ENCODE data around the gene SLC8B1. TPM values are rescaled to one million over a fixed set of nuclear protein-coding genes. Genes with fewer than 3 reads are reported as not detected.

SLC8B1 gene
- total RNA-seq, 1 donor from 2014 or later: 19.1 TPM

DNA sequence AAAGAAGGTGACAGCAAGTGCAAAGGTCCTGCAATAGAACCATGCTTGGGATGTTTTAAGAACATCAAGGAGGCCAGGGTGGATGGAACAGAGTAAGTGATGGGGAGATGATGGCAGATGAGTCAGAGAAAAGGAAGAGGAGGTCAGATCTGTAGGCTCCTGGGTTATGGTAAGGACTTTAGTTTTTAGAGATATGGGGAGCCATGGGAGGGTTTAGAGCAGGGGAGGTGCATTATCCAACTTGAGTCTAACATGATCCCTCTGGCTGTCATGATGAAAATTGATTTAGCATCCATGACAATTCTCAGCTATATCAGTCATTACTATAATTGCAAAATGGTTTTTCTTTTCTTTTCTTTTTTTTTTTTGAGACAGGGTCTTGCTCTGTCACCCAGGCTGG, 16.2 kb upstream of the SLC8B1 start:
- H3K4me3 Mint-ChIP-seq: no peak overlapping the region
- no peak overlapping the region for H3K27ac Mint-ChIP-seq
- no peaks in the 10 kb centered on the region for H3K36me3 Mint-ChIP-seq
- no peaks in the 10 kb centered on the region for H3K9me3 Mint-ChIP-seq
- H3K4me1 Mint-ChIP-seq: no peaks in the 10 kb centered on the region
- TF ChIP-seq, protein P1, sequence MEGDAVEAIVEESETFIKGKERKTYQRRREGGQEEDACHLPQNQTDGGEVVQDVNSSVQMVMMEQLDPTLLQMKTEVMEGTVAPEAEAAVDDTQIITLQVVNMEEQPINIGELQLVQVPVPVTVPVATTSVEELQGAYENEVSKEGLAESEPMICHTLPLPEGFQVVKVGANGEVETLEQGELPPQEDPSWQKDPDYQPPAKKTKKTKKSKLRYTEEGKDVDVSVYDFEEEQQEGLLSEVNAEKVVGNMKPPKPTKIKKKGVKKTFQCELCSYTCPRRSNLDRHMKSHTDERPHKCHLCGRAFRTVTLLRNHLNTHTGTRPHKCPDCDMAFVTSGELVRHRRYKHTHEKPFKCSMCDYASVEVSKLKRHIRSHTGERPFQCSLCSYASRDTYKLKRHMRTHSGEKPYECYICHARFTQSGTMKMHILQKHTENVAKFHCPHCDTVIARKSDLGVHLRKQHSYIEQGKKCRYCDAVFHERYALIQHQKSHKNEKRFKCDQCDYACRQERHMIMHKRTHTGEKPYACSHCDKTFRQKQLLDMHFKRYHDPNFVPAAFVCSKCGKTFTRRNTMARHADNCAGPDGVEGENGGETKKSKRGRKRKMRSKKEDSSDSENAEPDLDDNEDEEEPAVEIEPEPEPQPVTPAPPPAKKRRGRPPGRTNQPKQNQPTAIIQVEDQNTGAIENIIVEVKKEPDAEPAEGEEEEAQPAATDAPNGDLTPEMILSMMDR (IDR thresholded peaks at IDR 0.05; ENCODE audit: unreplicated experiment): no peak
- no peak for DNase-seq (ENCODE audit: low spot score in 2 of 2, unreplicated experiment in 2 of 2)
- no peaks in the 10 kb centered on the region for H3K27me3 Mint-ChIP-seq (ENCODE audit: low read depth)

GRCh38 chr12:113348849-113349536, 14.1 kb upstream of the SLC8B1 start:
- Mint-ChIP-seq H3K27me3 (ENCODE audit: low read depth) (no peaks in the 10 kb centered on the region), H3K4me1 (no peaks in the 10 kb centered on the region), H3K9me3 (no peaks in the 10 kb centered on the region), H3K4me3 (no peak overlapping the region), H3K36me3 (no peaks in the 10 kb centered on the region), H3K27ac (no peak overlapping the region)
- no peak for DNase-seq (ENCODE audit: low spot score in 2 of 2, unreplicated experiment in 2 of 2)
- TF ChIP-seq, protein P1 (IDR thresholded peaks at IDR 0.05; ENCODE audit: unreplicated experiment): no peak

DNA sequence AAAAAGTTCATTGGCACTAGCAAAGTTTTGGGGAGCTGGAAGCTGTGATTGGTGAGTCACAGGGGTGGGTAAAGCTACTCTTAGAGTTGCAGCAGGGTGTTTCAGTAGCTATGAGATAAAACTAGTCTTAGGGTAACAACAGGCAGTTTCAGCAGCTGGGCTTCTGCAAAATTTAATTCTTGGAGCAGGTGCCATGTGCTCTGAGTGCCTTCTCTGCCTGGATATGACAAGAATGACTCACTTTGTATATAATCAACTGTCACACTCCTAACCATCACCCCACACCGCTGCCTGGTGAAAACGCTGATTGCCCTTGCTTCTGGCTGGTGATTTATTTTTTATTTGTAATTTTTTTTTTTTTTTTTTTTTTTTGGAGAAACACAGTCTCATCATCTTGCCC, 13.0 kb upstream of the SLC8B1 start:
- Mint-ChIP-seq H3K4me1 (no peaks in the 10 kb centered on the region), H3K36me3 (no peaks in the 10 kb centered on the region), H3K27ac (no peak overlapping the region), H3K4me3 (no peak overlapping the region), H3K27me3 (ENCODE audit: low read depth) (no peaks in the 10 kb centered on the region), H3K9me3 (no peaks in the 10 kb centered on the region)
- TF ChIP-seq, protein P1 (IDR thresholded peaks at IDR 0.05; ENCODE audit: unreplicated experiment): no peak
- no peak for DNase-seq (ENCODE audit: low spot score in 2 of 2, unreplicated experiment in 2 of 2)

DNA sequence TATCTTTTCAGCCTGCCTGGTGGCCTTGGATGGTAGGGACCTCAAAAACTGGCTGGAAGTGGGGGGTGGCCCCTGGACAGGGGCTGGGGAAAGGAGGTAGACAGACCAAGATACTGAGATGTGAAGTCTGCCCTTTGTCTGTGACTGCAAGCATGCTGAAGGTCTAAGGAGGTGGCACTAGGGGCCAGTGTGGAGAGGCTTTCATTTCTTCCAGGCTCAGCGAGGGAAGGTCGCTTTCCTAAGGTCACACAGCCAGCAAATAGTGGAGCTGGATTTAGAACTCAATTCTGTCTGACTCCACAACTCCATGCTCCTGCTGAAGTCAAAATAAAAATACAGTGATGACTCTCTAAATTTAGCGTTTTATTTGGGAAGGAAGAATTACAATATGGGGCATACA, 12.2 kb upstream of the SLC8B1 start:
- Mint-ChIP-seq H3K27ac (no peak overlapping the region), H3K4me1 (no peaks in the 10 kb centered on the region), H3K4me3 (no peak overlapping the region), H3K36me3 (no peaks in the 10 kb centered on the region), H3K9me3 (no peaks in the 10 kb centered on the region), H3K27me3 (ENCODE audit: low read depth) (no peaks in the 10 kb centered on the region)
- TF ChIP-seq, protein P1 (IDR thresholded peaks at IDR 0.05; ENCODE audit: unreplicated experiment): no peak
- no peak for DNase-seq (ENCODE audit: low spot score in 2 of 2, unreplicated experiment in 2 of 2)

GRCh38 chr12:113346353-113346752, 11.4 kb upstream of the SLC8B1 start:
- no peak overlapping the region for H3K27ac Mint-ChIP-seq
- TF ChIP-seq, protein P1 (IDR thresholded peaks at IDR 0.05; ENCODE audit: unreplicated experiment): no peak
- no peak for DNase-seq (ENCODE audit: low spot score in 2 of 2, unreplicated experiment in 2 of 2)
- H3K4me1 Mint-ChIP-seq: no peaks in the 10 kb centered on the region
- no peaks in the 10 kb centered on the region for H3K9me3 Mint-ChIP-seq
- no peaks in the 10 kb centered on the region for H3K36me3 Mint-ChIP-seq
- no peaks in the 10 kb centered on the region for H3K27me3 Mint-ChIP-seq (ENCODE audit: low read depth)
- H3K4me3 Mint-ChIP-seq: no peak overlapping the region

Measured in mesothelial cell of epicardium (in vitro differentiated cells).